ENCODE measurements around the gene CARNS1. TPM values are rescaled to one million over a fixed set of nuclear protein-coding genes. Genes with fewer than 3 reads are reported as not detected.

Gene CARNS1
- total RNA-seq, 4 donors from 2014 or later: 0.21 to 0.94 (median 0.74) TPM

- TF ChIP-seq CTCF (IDR thresholded peaks at IDR 0.05) (no peak), POLR2A (IDR thresholded peaks at IDR 0.05) (peak in 1 of 2 donors; percentile 89), EP300 (IDR thresholded peaks at IDR 0.05) (no peak), POLR2AphosphoS5 (IDR thresholded peaks at IDR 0.05) (peak; percentile 82 to 97 (median 92))
- peak; percentile 99 for DNase-seq (ENCODE audit: low spot score in 2 of 2)
- Histone ChIP-seq H3K9me3 (no peaks in the 10 kb centered on the region), H3K27me3 (no peaks in the 10 kb centered on the region), H3K4me1 (peaks cover 37% of the 10 kb centered on the region), H3K36me3 (peaks cover 24% of the 10 kb centered on the region), H3K4me3 (peak within 1 kb of the TSS; percentile 95), H3K27ac (peak within 1 kb of the TSS; percentile 96)
- WGBS: under 1% methylated on average over 61 of the region's 68 CpGs
These were observed 12.8 kb downstream of the CARNS1 start, which contains the start of gene RPS6KB2 for GRCh38 chr11:67428052-67429001. TSS of gene RPS6KB2 (plus strand) at chr11:67428494. CDS start at chr11:67428546, 52 bp downstream.

DNA sequence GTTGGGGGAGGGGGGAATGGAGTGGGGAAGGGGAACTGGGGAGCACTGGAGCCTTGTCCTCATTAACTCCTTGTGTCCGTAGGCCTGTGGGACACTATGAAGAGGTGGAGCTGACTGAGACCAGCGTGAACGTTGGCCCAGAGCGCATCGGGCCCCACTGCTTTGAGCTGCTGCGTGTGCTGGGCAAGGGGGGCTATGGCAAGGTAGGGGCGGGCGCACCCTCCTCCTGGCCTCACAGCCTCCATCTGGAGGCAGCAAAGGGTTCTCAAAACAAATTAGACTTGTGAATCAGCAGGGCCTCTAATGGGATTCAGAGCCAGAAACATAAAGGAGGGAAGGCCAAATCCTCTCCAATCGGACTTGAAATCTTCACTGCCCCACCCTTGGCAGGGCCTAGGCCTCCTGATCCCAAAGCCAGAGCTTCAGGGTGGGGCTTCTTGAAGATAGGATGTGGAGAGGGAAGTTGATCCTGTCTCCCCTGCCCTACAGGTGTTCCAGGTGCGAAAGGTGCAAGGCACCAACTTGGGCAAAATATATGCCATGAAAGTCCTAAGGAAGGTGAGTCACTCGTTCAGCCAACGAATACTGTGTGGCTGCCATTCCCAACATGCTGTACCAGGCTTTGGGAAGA lies 13.7 kb downstream of the CARNS1 start:
- H3K27ac ChIP-seq: peak overlapping the region; percentile 96
- H3K4me3 ChIP-seq: peak overlapping the region; percentile 95
- no peak for DNase-seq (ENCODE audit: low spot score in 2 of 2)
- H3K9me3 ChIP-seq: no peaks in the 10 kb centered on the region
- H3K27me3 ChIP-seq: no peaks in the 10 kb centered on the region
- 58% methylated on average over 5 of the region's 12 CpGs for WGBS
- TF ChIP-seq EP300 (IDR thresholded peaks at IDR 0.05) (no peak), POLR2AphosphoS5 (IDR thresholded peaks at IDR 0.05) (peak in 1 of 3 donors; percentile 33), CTCF (IDR thresholded peaks at IDR 0.05) (no peak), POLR2A (IDR thresholded peaks at IDR 0.05) (no peak)
- peaks cover 32% of the 10 kb centered on the region for H3K36me3 ChIP-seq
- peaks cover 35% of the 10 kb centered on the region for H3K4me1 ChIP-seq

GRCh38 chr11:67429722-67430121 lies 14.2 kb downstream of the CARNS1 start:
- DNase-seq (ENCODE audit: low spot score in 2 of 2): no peak
- H3K27ac ChIP-seq: peak overlapping the region; percentile 96
- no peak for TF ChIP-seq POLR2A (IDR thresholded peaks at IDR 0.05)
- TF ChIP-seq POLR2AphosphoS5 (IDR thresholded peaks at IDR 0.05): no peak
- no peak for TF ChIP-seq EP300 (IDR thresholded peaks at IDR 0.05)
- TF ChIP-seq CTCF (IDR thresholded peaks at IDR 0.05): no peak
- H3K27me3 ChIP-seq: no peaks in the 10 kb centered on the region
- peaks cover 37% of the 10 kb centered on the region for H3K36me3 ChIP-seq
- 53% methylated on average over 11 of the region's 11 CpGs for WGBS
- peaks cover 36% of the 10 kb centered on the region for H3K4me1 ChIP-seq
- no peaks in the 10 kb centered on the region for H3K9me3 ChIP-seq
- H3K4me3 ChIP-seq: peak overlapping the region; percentile 95

- Histone ChIP-seq H3K27me3 (no peaks in the 10 kb centered on the region), H3K36me3 (peaks cover 52% of the 10 kb centered on the region), H3K4me3 (no peak overlapping the region), H3K9me3 (no peaks in the 10 kb centered on the region), H3K4me1 (peaks cover 50% of the 10 kb centered on the region), H3K27ac (no peak overlapping the region)
- DNase-seq (ENCODE audit: low spot score in 2 of 2): no peak
- no peak for TF ChIP-seq CTCF (IDR thresholded peaks at IDR 0.05)
- TF ChIP-seq EP300 (IDR thresholded peaks at IDR 0.05): no peak
- TF ChIP-seq POLR2A (IDR thresholded peaks at IDR 0.05): no peak
- 86% methylated on average over 22 of the region's 24 CpGs for WGBS
These were observed 16.1 kb downstream of the CARNS1 start for GRCh38 chr11:67431346-67432249.
